RWPE2 (cell line): ENCODE data around the gene TPPP2.

Source experiments
- ATAC-seq: fragments of 200-7000 bp; cut with Tn5 transposase; 3 replicates; pipeline ENCODE4 v1.9.1; 2021; ENCODE audit warnings: low read depth
- DNase-seq: peaks from one replicate; pipeline ENCODE4 v3.0.0-alpha.2; 2020; ENCODE audit warnings: low spot score
- H3K27ac ChIP-seq: fragments of 450-650 bp; 2 replicates; pipeline ENCODE4 v1.5.1; 2017; ENCODE audit warnings: mild to moderate bottlenecking; ENCODE audit not compliant: poor library complexity, severe bottlenecking
- H3K27me3 ChIP-seq: fragments of 250-450 bp; sonication (Bioruptor Pico); 2 replicates; pipeline ENCODE4 v1.5.1; 2021; ENCODE audit warnings: mild to moderate bottlenecking, moderate library complexity; ENCODE audit not compliant: insufficient read depth, poor library complexity, severe bottlenecking
- H3K36me3 ChIP-seq: fragments of 250-450 bp; sonication (Bioruptor Pico); 2 replicates; pipeline ENCODE4 v1.5.1; 2020; ENCODE audit warnings: low read depth, mild to moderate bottlenecking, moderate library complexity
- H3K4me1 ChIP-seq: fragments of 250-450 bp; sonication (Bioruptor Pico); 2 replicates; pipeline ENCODE4 v1.5.1; 2021; ENCODE audit warnings: mild to moderate bottlenecking, moderate library complexity; ENCODE audit not compliant: insufficient read depth, poor library complexity, severe bottlenecking
- H3K4me3 ChIP-seq: fragments of 250-450 bp; sonication (Bioruptor Pico); 2 replicates; pipeline ENCODE4 v1.5.1; 2021; ENCODE audit warnings: mild to moderate bottlenecking, moderate library complexity; ENCODE audit not compliant: severe bottlenecking
- H3K9me3 ChIP-seq: fragments of 250-450 bp; sonication (Bioruptor Pico); 2 replicates; pipeline ENCODE4 v1.5.1; 2021; ENCODE audit warnings: mild to moderate bottlenecking, moderate library complexity; ENCODE audit not compliant: severe bottlenecking
- CTCF ChIP-seq: fragments of 450-650 bp; IDR thresholded peaks from one replicate; pipeline ENCODE4 v1.5.1; 2017; ENCODE audit warnings: mild to moderate bottlenecking, moderate library complexity; ENCODE audit not compliant: poor library complexity, severe bottlenecking

TPPP2 gene

GRCh38 chr14:20988717-20989470, 41.1 kb upstream of the TPPP2 start:
- Histone ChIP-seq H3K27me3 (no peaks in the 10 kb centered on the region), H3K9me3 (no peaks in the 10 kb centered on the region), H3K4me1 (peaks cover 37% of the 10 kb centered on the region), H3K4me3 (peak overlapping the region; percentile 89), H3K36me3 (peaks cover 37% of the 10 kb centered on the region), H3K27ac (peak overlapping the region; percentile 78)
- TF ChIP-seq CTCF: no peak
- no peak for DNase-seq
- ATAC-seq: no peak

GRCh38 chr14:20989471-20989786, 40.6 kb upstream of the TPPP2 start:
- H3K36me3 ChIP-seq: peaks cover 42% of the 10 kb centered on the region
- H3K27ac ChIP-seq: peak overlapping the region; percentile 78
- H3K27me3 ChIP-seq: no peaks in the 10 kb centered on the region
- H3K9me3 ChIP-seq: no peaks in the 10 kb centered on the region
- no peak for TF ChIP-seq CTCF
- no peak for ATAC-seq
- no peak for DNase-seq
- peak overlapping the region; percentile 89 for H3K4me3 ChIP-seq
- H3K4me1 ChIP-seq: peaks cover 37% of the 10 kb centered on the region

GRCh38 chr14:20989787-20990600, 40.0 kb upstream of the TPPP2 start, which contains the start of gene METTL17:
Gene METTL17 (plus strand): TSS chr14:20989980. CDS start chr14:20990003, 23 bp downstream.
- peak; percentile 78 for TF ChIP-seq CTCF
- Histone ChIP-seq H3K27ac (peak within 1 kb of the TSS; percentile 78), H3K4me1 (peaks cover 37% of the 10 kb centered on the region), H3K27me3 (no peaks in the 10 kb centered on the region), H3K36me3 (peaks cover 48% of the 10 kb centered on the region), H3K4me3 (peak within 1 kb of the TSS; percentile 89), H3K9me3 (no peaks in the 10 kb centered on the region)
- DNase-seq (peak; percentile 97), ATAC-seq (peak; percentile 88)

- H3K36me3 ChIP-seq: peaks cover 54% of the 10 kb centered on the region
- no peak overlapping the region for H3K4me3 ChIP-seq
- no peaks in the 10 kb centered on the region for H3K27me3 ChIP-seq
- H3K27ac ChIP-seq: no peak overlapping the region
- ATAC-seq (no peak), DNase-seq (no peak)
- H3K9me3 ChIP-seq: no peaks in the 10 kb centered on the region
- peaks cover 9% of the 10 kb centered on the region for H3K4me1 ChIP-seq
- no peak for TF ChIP-seq CTCF
These were observed 33.5 kb upstream of the TPPP2 start for GRCh38 chr14:20996521-20996920.
